Measurements from ENCODE around the gene DHRS1.

DNA sequence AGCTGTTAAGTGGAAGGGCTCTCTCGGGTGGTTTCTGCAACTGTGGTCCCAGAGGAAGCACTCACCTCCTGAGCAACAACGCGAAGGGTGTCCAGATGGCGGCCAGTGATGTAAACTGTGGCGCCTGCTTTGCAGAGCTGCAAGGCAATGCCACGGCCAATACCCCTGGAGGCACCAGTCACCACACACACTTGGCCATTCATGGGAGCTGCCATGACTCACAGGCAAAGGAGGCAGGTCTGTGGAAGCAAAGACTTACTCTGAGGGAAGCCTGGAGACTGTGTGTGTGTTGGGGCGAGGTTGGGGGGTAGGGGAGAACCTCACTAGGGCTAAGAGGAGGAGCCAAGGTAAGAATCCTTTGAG lies 707 bp downstream of the DHRS1 start:
- TF ChIP-seq, protein P1, sequence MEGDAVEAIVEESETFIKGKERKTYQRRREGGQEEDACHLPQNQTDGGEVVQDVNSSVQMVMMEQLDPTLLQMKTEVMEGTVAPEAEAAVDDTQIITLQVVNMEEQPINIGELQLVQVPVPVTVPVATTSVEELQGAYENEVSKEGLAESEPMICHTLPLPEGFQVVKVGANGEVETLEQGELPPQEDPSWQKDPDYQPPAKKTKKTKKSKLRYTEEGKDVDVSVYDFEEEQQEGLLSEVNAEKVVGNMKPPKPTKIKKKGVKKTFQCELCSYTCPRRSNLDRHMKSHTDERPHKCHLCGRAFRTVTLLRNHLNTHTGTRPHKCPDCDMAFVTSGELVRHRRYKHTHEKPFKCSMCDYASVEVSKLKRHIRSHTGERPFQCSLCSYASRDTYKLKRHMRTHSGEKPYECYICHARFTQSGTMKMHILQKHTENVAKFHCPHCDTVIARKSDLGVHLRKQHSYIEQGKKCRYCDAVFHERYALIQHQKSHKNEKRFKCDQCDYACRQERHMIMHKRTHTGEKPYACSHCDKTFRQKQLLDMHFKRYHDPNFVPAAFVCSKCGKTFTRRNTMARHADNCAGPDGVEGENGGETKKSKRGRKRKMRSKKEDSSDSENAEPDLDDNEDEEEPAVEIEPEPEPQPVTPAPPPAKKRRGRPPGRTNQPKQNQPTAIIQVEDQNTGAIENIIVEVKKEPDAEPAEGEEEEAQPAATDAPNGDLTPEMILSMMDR (optimal IDR thresholded peaks at IDR 0.05 in 1 of 3, IDR thresholded peaks at IDR 0.05 in 1 of 3, conservative IDR thresholded peaks at IDR 0.05 in 1 of 3; ENCODE audit: extremely low read depth in 1 of 3, insufficient read depth in 2 of 3, low read length in 3 of 3), result no peak
- TF ChIP-seq EZH2 (IDR thresholded peaks at IDR 0.05; ENCODE audit: low read length), result no peak

Data from keratinocyte (primary cell).